Measurements from ENCODE around the gene ZNF493.

ZNF493 gene

DNA sequence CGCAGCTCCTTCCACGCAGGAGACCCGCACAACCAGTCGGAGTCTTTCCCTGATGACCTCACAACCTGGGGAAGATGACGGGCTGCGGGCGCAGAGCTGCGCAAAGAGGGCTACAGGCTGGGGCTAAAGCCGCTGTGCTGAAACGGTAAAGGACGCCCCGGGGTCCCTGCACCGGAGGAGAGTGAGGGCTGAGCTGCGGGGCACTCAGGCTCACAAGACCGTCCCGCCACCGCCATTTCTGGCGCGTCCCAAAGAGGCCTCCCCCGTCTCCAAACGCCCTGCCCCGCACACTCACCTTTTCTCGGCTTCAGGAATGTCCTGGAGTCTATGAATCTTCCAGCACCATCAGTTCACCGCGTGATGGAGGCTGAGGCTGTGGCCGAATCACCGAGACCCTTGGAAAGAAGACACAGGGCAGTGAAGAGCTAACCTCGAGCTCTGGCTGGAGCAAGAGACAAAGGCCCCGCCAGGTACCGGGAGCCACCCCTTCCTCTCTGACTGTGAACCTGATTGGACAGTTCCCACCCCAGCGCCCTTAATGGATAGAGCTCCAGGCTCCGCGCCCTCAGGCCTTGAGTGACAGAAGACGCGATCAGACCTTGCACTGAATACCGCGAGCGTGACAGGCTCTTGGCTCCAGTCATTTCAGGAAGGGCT, 66.6 kb downstream of the ZNF493 start:
- DNase-seq = peak in 2 of 5 experiments; percentile 13 to 63

DNA sequence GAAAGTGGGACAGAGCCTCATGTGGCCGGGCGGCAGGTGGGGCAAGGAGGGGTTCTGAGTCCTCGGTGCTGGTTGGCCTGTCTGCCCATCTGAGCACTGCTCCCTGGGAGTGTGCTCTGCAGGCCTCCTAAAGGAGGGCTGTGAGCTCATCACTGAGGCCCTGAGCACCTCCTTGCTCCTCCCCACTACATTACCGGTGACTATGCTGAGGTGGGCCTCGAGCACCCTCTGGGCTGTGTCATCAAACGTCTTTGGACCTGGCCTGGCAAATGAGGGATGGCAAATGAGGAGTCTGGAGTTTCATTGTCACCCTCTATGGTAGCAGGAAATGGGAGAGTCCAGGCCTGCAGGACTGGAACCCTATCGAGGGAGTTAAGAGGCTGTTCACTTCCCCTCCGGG, 69.7 kb downstream of the ZNF493 start:
- DNase-seq = no peak

DNA sequence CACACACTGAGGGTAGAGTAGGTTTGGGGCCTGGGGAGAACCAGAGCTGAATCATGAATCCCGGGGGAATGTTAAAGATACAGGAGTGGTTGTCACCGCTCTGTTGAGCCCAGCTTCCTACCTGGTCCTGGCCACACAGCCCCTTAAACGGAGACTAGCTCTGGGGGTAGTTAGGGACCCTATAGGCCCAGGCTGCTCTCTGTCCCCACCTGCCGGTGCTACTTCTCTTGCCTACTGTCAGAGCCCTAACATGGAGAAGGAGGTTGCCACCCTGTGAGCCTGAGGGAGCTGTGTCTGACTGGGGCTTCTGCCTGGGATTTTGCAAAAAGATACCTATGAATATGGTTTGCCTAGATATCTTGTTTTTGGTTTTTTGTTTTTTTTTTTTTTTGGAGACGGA, 71.9 kb downstream of the ZNF493 start:
- DNase-seq = no peak

DNA sequence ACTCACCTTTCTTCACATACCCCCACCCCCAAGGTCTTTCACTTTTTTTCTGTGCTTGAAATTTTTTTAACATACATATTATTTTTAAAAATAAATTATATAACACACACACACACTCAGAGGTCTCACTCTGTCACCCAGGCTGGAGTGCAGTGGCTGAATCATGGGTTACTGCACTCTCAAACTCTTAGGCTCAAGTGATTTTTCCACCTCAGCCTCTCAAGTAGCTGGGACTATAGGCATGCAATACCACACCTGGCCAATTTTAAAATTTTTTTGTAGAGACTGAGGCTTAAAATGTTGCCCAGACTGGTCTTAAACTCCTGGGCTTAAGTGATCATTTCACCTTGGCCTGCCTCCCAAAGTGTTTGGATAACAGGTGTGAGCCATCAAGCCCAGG, 75.6 kb downstream of the ZNF493 start:
- no peak for DNase-seq

DNA sequence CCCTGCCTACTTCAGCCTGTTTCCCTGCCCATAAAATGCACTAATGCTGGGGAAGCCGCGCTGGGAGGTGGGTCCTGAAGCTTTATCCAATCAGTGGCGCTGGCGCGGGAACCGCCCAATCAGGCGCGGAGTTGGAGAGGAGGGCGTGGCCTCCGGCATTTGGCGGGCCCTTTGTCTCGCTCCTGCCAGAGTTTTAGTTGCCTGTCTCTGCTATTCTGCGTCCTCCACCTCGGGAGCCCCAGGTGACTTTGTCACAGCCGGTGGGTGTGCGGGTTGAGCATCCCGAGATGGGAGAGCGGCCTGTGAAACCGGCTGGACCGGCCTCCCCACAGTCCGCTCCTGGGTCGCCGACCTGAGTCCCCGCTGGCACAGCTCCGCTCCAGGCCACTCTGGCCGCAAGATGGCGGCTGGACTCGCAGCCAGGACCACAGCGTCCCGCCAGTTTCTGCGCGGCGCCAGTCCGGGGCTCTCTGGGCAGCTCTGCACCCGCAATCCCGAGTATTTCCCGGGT, 77.8 kb downstream of the ZNF493 start:
- DNase-seq = peak; percentile 6 to 66 (median 54)
